ENCODE measurements around the gene CNTN4.
"Not testable (repeated sequence)": the region's sequence is repeated elsewhere in the genome, so short reads cannot be mapped to it uniquely, and the experiment has no call there.

CNTN4 gene

DNA sequence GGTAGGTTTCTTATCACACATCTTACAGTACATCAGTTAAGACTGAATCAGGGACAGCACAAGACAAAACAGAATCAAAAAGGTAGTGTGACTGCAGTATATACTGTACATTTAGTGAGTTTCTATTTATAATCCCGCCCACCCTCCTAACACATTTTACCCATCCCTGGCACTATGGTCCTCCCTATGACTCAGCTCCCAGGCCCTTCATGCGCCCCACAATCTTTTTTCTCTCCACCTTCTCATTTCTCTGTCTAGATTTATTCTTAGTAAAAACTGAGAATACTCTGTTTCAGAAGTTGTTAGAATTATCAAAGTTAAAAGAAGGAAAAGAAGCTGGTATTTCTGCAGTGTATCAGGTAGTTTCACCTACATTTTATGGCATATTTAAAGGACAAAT, 427.3 kb downstream of the CNTN4 start:
- DNase-seq = no peak

DNA sequence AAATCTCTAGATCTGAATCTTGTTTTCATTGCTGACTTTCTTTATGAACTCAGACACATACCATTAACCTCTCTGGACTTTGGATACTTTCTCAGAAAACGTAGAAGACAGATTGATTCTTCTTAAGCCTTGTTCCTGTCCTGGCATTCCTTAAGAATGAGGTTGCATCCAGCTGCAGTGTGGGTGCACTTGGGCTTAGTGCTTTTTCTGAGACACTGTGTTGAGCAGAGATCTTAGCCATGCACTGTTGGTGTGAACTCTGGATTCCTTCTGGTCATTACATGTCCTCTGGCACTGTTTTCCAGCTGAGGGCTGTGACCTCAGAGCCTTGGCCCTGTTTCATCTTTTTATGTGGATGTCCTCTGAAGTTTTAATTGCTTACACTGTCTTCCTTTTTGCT, 428.3 kb downstream of the CNTN4 start:
- DNase-seq = no peak

- DNase-seq = not testable (repeated sequence)
Observed at GRCh38 chr3:2527328-2527727, 428.7 kb downstream of the CNTN4 start.

DNA sequence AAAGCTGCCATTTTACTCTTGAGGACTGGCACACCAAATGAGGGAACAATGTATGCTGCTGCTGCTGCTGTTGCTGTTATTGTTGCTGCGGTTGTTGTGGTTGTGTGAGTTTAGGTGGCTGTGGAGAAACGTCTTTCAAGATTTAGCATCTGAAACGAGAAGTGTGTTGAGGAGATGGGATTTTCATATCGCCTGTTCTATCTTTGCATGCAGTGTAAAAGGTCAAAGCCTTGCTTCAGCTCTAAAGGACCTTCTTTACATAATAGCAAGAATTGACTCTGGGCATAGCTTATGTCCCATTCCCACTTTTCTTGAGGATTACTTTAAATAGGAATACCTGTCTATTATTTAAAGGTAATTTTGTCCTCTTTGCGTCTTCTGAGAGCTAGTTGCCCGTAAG, 436.1 kb downstream of the CNTN4 start:
- not testable (repeated sequence) for DNase-seq

DNA sequence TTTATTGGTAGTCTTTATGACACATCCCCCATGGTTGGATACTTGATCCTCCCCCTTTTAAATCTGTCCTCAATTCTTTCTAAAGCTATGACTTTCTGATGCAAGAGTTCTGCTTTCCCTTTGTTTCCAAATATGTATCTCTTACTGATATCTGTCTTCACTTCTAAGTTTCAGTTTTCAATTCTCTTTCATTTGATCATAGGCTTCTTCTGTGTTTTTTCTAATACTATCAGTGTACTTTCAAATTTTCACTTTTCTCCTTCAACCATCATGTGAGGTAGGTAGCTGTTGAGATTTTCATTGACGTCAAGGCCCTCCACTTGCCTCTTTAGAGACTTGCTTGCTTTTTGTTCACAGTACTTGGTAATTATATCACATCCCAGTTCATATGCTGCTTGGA, 436.5 kb downstream of the CNTN4 start:
- no peak for DNase-seq

- no peak for DNase-seq
Observed at GRCh38 chr3:2536575-2536974, 437.9 kb downstream of the CNTN4 start.

GRCh38 chr3:2540115-2540514, 441.4 kb downstream of the CNTN4 start:
- DNase-seq = no peak

- DNase-seq = no peak
Observed at GRCh38 chr3:2543247-2543646, 444.6 kb downstream of the CNTN4 start.

- DNase-seq = no peak
Observed at GRCh38 chr3:2544212-2544611, 445.5 kb downstream of the CNTN4 start.

GRCh38 chr3:2544718-2545117, 446.1 kb downstream of the CNTN4 start:
- no peak for DNase-seq

- DNase-seq = no peak
Observed at GRCh38 chr3:2547049-2547448, 448.4 kb downstream of the CNTN4 start.

DNA sequence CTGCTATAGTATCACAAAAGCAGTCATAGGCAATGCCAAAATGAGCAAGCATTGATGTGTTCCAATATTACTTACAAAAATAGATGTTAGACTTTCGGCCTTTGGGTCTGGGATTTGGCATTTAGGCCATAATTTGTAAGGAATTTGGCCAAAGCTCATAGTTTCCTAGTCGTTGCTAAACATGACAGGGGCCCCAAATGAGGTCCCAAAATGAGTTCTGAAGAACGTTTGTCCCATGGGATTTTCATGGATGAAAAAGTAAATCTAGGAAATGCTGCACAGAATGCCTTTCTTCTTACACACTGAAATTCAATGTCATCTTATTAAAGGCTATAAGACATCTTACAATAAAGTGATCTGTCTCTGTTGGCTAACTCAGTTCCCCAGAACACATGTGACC, 456.0 kb downstream of the CNTN4 start:
- DNase-seq = no peak

DNA sequence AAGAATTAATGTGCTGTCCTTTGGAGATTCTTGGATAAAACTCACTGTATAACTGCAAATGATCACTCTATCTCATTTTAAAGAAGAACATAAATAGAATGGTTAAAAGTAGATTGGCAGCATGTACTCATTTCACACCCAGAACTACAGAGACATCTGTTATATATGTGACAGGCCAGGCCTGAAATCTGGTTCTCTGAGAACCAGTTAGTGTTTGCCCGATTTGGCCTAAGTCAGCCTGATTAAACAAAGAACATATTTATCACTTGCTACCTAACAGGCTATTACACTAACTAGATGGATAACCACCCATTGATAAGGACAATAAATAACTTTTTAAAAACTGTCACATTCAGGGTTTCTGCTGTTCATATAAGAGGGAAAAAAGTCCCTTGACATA, 460.1 kb downstream of the CNTN4 start:
- DNase-seq = no peak

- no peak for DNase-seq
Observed at GRCh38 chr3:2567451-2567850, 468.8 kb downstream of the CNTN4 start.

- DNase-seq = no peak
Observed at GRCh38 chr3:2568156-2568555, 469.5 kb downstream of the CNTN4 start.

- DNase-seq = no peak
Observed at GRCh38 chr3:2568929-2569328, 470.3 kb downstream of the CNTN4 start.

DNA sequence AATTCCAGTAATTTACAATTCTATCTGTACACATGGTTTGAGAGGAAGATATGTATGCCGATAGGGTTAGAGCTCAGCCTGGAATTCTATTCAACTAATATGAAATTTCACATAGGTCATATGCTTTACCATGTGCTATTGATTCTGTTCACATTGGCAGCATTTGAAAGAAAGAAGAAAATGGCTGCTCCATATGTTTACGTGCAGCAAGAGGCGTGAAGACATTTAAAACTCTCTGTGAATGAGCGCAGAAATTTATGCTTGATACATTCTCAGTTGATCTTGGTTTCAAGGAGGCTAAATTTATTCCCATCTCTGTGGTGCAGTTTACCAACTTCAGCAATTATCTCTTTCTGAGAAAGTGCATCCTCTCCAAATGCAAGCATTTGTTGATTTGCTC, 478.9 kb downstream of the CNTN4 start:
- DNase-seq = no peak

DNA sequence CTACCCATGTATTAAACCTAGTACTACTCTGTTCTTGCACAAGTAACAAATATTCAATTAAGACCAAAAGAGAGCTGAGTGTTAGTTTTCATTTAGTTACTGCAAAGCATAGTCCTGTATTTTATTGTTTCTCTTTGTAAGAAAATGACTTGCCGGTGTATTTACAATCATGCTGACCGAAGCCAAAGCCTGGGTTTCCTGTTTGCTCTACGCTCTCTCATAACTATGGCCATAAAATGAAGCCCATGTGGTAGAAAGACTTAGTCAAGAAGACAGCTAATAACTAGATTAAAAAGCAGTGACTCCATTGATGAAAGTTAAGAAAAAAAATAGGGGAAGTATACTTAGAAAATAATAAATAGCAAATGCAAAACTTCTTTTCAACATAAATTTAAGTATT, 479.9 kb downstream of the CNTN4 start:
- no peak for DNase-seq

DNA sequence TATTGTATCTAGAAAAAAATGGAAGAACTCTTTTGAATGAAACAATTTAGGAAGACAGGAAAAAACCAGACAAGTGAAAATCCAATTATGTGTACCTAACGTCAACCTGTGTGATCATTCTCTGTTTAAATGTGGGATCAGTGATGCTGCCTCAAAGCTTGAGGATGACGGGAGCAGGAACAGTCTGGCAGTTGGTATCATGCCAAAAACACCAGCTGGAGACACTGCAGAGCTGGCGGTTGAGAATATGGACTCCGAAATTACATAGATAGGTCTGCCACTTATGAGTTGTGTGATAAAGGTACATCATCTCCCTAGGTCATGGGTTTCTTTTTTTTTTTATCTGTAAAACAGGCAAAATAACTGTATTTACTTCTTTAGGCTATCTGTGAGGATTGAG, 480.5 kb downstream of the CNTN4 start:
- DNase-seq = no peak

DNA sequence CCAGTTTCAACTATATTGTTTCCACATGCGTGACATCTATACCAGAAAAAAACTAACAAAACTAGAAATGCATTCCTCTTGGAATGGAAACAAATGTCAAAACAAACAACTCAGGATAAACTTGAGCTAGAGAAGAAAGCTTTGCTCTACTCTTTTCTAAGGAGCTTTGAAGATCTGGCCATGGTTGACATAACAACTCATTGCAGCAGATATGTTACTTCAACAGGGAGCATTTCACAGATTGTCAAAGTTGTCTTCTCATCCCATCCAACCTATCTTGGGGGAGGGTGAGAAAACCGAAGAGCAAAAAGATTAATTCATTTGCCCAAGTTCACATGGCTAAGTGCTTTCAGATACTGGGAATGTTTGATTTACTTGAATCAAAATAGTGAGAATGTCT, 484.4 kb downstream of the CNTN4 start:
- DNase-seq = no peak

DNA sequence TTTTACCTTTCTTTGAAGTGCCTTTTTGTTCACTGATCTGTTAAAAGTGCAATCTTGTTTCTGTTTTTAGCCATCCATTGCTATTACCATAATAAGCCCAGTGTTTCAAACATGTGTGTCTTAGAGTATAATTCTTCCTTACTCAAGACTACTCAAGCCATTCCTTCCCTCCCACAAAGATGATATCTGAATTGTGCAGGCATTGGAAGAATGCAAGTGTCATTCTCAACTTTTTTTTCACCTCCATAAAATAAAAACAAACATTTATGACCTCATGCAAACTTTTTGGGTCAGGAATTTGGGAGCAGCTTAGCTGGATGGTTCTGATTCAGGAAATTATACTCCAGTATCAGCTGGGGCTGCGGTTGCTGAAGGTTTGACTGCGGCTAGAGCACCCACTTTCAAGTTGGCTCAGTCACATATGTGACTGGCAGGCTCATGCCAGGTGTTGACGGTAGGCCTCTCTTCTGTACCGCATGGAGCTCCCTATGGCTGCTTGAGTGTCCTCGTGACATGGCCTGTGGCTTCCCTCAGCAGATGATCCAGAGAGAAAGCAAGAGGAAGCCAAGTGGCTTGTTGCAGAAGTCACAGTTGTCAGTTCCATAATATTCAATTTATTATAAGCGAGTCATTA, 490.8 kb downstream of the CNTN4 start:
- DNase-seq = no peak

DNA sequence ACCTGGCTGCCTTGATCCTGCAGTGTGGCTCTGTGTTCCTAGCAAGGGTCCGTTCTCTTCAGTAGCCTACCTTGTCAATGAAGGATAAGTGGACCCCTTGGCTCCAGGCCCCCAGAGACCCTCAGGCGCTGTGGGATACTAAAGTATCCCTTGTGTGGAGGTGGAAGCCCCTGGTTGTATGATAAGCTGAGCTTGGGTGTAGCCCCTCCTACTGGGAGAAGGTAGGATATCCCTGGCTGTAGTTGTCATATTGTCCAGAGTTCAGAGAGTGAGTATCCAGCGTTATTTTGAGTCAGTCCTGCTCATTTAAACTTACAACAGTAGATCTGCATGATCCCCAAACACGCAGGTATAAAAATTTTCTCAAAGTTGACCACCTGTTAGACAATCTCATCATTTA, 496.8 kb downstream of the CNTN4 start:
- no peak for DNase-seq

DNA sequence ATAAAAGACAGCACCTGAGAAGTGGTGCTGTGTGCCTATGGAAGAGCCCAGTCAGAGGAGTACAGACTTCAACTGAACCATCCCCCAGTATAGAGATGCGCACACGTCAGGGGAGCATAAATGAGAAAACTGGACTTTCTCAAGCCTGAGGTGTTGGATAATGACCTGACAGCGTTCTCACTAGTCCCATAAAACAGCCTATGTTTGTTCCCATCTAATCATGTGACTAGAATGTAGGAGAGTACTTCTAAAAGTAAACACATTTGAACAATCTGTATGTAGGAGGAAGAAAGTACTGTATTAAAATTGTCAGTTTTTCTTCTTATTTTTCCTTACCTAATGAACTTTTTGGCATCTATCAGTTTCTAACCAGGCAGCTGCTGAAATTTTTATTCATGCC, 498.9 kb downstream of the CNTN4 start:
- DNase-seq = no peak

DNA sequence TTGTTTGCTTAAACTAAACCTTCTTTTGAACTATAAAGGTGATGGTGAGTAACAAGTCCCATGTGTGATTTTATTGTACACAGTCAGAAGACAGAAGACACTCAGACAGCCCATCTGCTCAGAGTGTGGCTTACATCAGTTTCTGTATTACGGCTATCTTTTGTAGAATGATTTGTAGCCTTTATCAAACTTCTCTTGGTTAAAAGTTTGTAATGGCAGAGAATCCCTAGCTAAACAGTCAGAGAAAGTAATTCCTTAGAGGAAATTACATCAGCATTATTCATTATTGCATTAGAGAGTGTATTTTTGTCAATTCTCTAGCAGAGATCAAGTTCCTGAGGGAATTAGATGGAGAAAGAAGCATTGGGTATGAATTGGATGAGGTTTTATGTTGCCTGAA, 500.8 kb downstream of the CNTN4 start:
- DNase-seq = no peak

DNA sequence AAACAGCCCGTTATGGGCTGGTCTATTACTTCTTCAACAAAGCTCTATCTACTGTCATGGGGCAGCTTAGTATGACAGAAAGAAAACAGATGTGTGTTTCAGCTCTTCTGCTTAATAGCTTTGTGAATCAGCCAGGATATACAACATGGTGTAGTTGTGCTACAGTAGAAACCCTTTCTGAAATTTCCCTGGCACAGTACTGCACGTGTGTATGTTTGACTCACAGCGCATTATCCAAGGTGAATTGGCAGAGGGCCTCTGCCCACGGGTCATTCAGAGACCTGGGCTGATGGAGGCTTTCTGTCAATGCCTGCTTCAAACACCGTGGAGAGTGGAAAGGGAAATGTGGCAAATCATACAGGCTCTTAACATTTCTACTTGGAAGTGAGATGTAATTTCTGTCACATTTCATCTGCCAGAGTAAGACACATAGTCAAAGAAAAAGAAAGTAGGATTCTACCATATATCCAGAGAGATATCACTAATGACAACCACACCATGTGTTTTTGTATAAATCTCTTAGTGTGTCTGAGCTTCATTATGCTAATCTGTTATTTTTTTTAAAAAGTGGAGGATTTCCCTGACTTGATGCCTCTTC, 505.1 kb downstream of the CNTN4 start:
- no peak for DNase-seq

All from inflammatory macrophage treated with lipopolysaccharide for 4 hours (primary cell).